Stimulated activated CD8-positive, alpha-beta memory T cell treated with anti-CD3 and anti-CD28 coated beads, Interleukin-12 subunit alpha, Interleukin-12 subunit beta, amount 100 ng/mL, for 24 hours (primary cell): ENCODE measurements around the gene SOX18.
"Not testable (repeated sequence)": the region's sequence is repeated elsewhere in the genome, so short reads cannot be mapped to it uniquely, and the experiment has no call there.

Source experiments
- DNase-seq: peaks from one replicate; pipeline ENCODE4 v3.0.0-alpha.2; 2020; ENCODE audit errors: extremely low read depth

Gene SOX18

GRCh38 chr20:64023361-64024140 lies 25.9 kb downstream of the SOX18 start:
- no peak for DNase-seq

DNA sequence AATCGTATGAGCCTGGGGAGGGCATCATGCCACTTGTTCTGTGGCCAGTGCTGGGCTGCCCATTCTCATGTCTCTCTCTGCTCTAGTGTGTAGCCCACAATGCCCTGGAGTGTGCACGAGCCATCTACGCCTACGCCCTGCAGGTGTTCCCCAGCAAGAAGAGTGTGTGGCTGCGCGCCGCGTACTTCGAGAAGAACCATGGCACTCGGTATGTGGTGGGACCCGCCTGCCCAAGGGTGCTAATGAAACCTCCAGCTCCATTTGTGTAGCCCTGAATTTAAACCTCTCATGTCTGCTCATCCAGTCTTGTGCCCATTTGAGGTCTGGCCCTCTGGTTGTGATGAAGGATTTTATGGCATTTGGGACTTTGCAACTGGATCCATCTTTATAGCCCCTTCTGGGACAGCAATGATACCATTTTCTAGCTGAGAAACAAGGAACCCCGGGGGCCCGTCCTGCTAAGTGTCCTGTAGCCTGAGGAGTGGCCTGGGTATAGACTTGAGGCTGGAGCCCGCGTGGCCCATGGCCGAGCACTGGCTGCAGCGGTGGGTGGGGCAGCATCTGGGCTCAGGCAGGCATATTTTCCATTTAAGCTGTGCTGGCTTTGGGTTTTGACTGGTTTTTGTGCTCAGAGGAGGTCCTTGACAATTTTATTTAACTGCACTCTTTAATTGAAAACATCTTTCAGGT lies 26.6 kb downstream of the SOX18 start:
- no peak for DNase-seq

DNA sequence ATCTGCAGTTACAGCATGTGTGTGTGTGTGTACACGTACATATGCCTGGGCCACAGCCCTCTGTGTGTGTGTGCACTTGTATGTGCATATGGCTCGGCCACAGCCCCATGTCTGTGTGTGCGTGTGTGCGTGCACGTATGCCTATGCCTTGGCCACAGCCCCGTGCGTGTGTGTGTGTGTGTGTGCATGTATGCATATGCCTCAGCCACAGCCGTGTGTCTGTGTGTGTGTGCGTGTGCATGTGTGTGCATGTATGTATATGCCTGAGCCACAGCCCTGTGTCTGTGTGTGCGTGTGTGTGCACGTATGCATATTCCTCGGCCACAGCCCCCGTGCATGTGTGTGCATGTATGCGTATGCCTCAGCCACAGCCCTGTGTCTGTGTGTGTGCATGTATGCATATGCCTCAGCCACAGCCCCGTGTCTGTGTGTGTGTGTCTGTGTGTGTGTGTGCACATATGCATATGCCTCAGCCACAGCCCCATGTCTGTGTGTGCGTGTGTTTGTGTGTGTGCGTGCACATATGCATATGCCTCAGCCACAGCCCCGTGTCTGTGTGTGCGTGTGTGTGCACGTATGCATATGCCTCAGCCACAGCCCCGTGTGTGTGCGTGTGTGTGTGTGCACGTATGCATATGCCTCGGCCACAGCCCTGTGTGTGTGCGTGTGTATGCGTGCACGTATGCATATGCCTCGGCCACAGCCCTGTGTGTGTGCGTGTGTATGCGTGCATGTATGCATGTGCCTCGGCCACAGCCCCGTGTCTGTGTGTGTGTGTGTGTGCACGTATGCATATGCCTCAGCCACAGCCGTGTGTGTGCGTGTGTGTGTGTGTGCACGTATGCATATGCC lies 28.1 kb downstream of the SOX18 start:
- no peak for DNase-seq

- no peak for DNase-seq
Measured at GRCh38 chr20:64015635-64016034, 33.8 kb downstream of the SOX18 start.

GRCh38 chr20:64012385-64013154 lies 36.9 kb downstream of the SOX18 start:
- not testable (repeated sequence) for DNase-seq

DNA sequence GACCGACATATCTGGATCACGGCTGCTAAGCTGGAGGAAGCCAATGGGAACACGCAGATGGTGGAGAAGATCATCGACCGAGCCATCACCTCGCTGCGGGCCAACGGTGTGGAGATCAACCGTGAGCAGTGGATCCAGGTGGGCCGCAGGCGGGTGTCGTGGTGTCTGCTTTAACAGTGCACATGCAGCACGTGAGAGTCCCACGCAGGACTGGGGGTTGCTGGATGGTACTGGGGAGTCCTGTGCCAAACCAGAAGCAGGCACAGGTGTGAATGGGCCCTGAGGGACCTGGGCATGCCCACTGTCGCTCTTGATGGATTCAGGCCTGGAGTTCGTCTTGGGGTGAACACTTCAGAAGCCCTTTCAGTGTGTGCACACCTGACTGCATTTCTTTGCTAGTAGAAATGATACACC lies 38.1 kb downstream of the SOX18 start:
- DNase-seq = no peak

GRCh38 chr20:64010711-64011237 lies 38.7 kb downstream of the SOX18 start:
- DNase-seq = no peak

DNA sequence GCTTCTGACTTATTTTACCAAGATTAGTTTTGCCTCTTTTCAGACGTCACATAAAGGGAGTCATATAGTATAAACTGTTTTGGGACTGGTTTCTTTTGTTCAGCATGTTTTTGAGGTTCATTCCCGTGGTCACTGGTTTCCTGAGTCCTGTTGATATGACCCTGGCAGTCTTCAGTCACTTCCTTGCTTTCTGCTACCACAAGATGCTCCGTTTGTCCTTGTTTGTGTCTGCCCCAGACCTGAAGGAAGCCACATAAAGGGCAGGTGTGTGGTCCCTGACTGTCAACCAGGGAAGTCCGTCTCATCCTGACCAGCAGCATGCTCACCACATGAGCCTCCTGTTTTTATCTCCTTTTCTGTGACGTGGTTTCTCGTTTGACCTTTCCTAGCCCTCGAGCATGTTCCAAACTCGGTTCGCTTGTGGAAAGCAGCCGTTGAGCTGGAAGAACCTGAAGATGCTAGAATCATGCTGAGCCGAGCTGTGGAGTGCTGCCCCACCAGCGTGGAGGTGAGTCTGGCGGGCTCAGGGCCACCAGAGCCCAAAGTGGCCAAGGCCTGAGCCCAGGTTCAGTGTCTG lies 39.5 kb downstream of the SOX18 start:
- DNase-seq = no peak

- no peak for DNase-seq
Measured at GRCh38 chr20:64006902-64007301, 42.5 kb downstream of the SOX18 start.

- no peak for DNase-seq
Measured at GRCh38 chr20:64006490-64006889, 42.9 kb downstream of the SOX18 start.

DNA sequence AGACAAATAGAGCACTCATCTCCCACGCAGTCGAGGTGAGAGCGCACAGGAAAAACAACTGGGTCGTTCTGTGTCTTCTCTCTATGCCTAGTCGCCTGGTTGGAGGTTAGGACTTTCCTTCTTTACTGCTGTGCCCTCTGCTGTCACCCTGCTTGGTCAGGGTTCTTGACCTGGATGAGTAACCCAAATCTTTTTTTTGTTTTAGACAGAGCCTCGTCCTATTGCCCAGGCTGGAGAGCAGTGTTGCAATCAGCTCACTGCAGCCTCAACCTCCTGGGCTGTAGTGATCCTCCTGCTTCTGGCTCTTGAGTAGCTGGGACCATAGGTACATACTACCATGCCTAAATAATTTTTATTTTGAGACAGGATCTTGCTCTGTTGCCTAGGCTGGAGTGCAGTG lies 44.0 kb downstream of the SOX18 start:
- DNase-seq = no peak

DNA sequence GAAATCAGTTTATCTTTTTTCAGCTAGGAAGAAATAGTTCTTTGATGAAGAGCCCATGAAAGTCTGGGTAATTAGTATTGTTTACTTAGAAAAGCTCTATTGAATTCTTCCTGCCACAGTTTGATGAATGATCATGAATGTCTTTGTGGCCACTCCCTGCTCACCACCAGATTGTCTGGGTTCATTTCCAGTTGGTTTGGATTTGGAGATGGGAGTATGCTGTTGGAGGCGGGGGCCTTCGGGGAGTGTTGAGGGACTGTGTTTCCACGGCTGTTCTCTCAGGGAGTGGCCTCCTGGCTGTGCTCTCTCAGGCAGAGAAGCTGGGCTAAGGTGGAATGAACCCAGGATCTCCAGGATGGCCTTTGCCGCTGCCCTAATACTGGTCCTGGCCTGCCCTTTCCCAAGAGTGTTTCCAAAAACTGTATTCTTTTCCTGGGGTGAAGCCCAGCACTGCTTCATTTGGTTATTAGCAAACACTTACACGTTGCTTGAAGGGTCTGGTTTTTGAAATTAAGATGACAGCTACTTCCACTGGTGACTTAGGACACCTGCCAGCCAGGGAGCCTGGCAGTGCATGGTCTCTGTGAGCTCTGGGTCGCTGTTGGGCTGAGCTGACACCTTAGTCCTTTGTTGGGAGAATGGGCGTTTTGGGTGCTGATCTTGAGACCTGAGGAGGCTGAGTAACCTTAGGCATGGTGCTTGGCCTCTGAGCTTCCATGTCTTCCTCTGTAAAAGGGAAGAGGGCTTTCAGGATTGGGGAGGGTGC lies 45.3 kb downstream of the SOX18 start:
- DNase-seq = no peak

DNA sequence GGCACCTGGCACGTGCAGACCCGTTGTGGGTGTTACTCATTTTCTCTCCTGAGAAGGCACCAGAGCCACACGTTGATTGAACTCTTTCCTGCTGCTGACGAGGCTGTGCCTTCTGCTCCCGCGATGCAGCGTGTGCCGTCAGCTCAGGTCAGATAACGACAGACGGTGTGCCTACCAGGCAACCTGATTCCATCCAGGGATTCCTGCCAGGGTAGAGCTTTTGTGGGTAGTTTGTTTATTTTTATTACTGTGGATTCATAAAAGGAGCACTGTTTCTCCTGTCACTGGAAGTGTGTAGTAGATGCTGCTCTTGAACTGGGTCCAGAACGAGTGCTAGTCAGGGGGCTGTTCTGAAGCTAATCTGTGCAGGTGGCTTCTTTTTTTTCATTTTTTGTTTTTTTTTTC lies 47.8 kb downstream of the SOX18 start:
- DNase-seq = no peak

DNA sequence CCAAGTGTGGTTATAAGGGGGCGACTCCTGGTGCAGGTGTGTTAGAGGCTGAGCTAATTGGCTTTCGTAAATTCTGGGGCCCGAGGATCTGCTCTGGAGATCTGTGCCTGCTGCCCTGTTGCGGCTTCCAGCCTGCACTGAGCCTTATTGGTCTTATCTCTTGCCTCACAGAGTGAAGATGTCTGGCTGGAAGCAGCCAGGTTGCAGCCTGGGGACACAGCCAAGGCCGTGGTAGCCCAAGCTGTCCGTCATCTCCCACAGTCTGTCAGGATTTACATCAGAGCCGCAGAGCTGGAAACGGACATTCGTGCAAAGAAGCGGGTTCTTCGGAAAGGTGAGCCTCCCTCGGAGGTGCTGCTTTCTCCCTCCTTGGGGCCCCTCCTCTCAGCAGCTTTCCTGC lies 48.5 kb downstream of the SOX18 start:
- DNase-seq = no peak
